Astrocyte (in vitro differentiated cells and primary cell): ENCODE measurements around the gene ODAPH. TPM values are rescaled to one million over a fixed set of nuclear protein-coding genes. Genes with fewer than 3 reads are reported as not detected.

ENCODE experiments used
- DNase-seq: peaks from one replicate; pipeline ENCODE4 v3.0.0-alpha.2; 2010; ENCODE audit warnings: low read depth
- FAIRE-seq: peaks from 2 replicates; lab custom pipeline; 2011; peaks lifted over from hg19 to GRCh38; lab: Jason Lieb, UNC
- H2AFZ ChIP-seq: 2 replicates; pipeline ENCODE4 v1.6.0; 2012; ENCODE audit warnings: low read depth, low read length, inconsistent platforms
- H3K27ac ChIP-seq: 2 replicates; pipeline ENCODE4 v1.5.1; 2011; ENCODE audit warnings: low read depth, low read length, inconsistent platforms
- H3K27me3 ChIP-seq: 2 replicates; pipeline ENCODE4 v1.6.0; 2011; ENCODE audit warnings: low read length, inconsistent platforms; ENCODE audit not compliant: insufficient read depth
- H3K36me3 ChIP-seq: 2 replicates; pipeline ENCODE4 v1.5.1; 2011; ENCODE audit warnings: low read length, inconsistent platforms; ENCODE audit not compliant: insufficient read depth
- H3K4me1 ChIP-seq: 2 replicates; pipeline ENCODE4 v1.5.1; 2011; ENCODE audit warnings: low read length, inconsistent platforms; ENCODE audit not compliant: insufficient read depth
- H3K4me2 ChIP-seq: 2 replicates; pipeline ENCODE4 v1.6.0; 2012; ENCODE audit warnings: low read length, inconsistent platforms
- H3K4me3 ChIP-seq: 2 replicates; pipeline ENCODE4 v1.5.1; 2011; ENCODE audit warnings: low read depth, mild to moderate bottlenecking, low read length, inconsistent platforms; ENCODE audit not compliant: insufficient read depth
- H3K79me2 ChIP-seq: 2 replicates; pipeline ENCODE4 v1.6.0; 2012; ENCODE audit warnings: mild to moderate bottlenecking, low read length, inconsistent platforms; ENCODE audit not compliant: insufficient read depth
- H3K9ac ChIP-seq: 2 replicates; pipeline ENCODE4 v1.6.0; 2012; ENCODE audit warnings: mild to moderate bottlenecking, low read length, inconsistent platforms
- H3K9me3 ChIP-seq: 2 replicates; pipeline ENCODE4 v1.5.1; 2012; ENCODE audit warnings: low read depth, mild to moderate bottlenecking, low read length, inconsistent platforms; ENCODE audit not compliant: insufficient read depth
- H4K20me1 ChIP-seq: 2 replicates; pipeline ENCODE4 v1.6.0; 2012; ENCODE audit warnings: low read length, inconsistent platforms; ENCODE audit not compliant: insufficient read depth
- H3K27ac Mint-ChIP-seq: one replicate; pipeline ENCODE4 v1.8.0; 2021; ENCODE audit warnings: mild to moderate bottlenecking, mixed read lengths; ENCODE audit not compliant: unreplicated experiment
- H3K27me3 Mint-ChIP-seq: one replicate; pipeline ENCODE4 v1.8.0; 2021; ENCODE audit warnings: low read depth, mixed read lengths; ENCODE audit not compliant: unreplicated experiment
- H3K36me3 Mint-ChIP-seq: one replicate; pipeline ENCODE4 v1.8.0; 2021; ENCODE audit warnings: low read depth, mixed read lengths; ENCODE audit not compliant: unreplicated experiment
- H3K4me1 Mint-ChIP-seq: one replicate; pipeline ENCODE4 v1.8.0; 2021; ENCODE audit warnings: low read depth, mixed read lengths; ENCODE audit not compliant: unreplicated experiment
- H3K4me3 Mint-ChIP-seq: one replicate; pipeline ENCODE4 v1.8.0; 2021; ENCODE audit warnings: mild to moderate bottlenecking, moderate library complexity, mixed read lengths; ENCODE audit not compliant: unreplicated experiment
- H3K9me3 Mint-ChIP-seq: one replicate; pipeline ENCODE4 v1.8.0; 2021; ENCODE audit warnings: mild to moderate bottlenecking, mixed read lengths; ENCODE audit not compliant: unreplicated experiment
- CTCF ChIP-seq: IDR thresholded peaks from 2 replicates; pipeline ENCODE4 v1.5.1; 2011; ENCODE audit warnings: low read depth, mild to moderate bottlenecking, inconsistent platforms, low read length, moderate library complexity; ENCODE audit not compliant: insufficient read depth
- EZH2 ChIP-seq: IDR thresholded peaks from 2 replicates; pipeline ENCODE4 v1.6.1; 2012; ENCODE audit warnings: mild to moderate bottlenecking, low read length, inconsistent platforms; ENCODE audit not compliant: insufficient read depth
- total RNA-seq: library from RNA; stranded (reverse); gene quantifications from 2 replicates; pipeline ENCODE4 v1.2.1, GENCODE V29; 2021

ODAPH gene
- total RNA-seq, 1 donor from 2014 or later, result 55.3 TPM

GRCh38 chr4:75544870-75545269 is 11.0 kb upstream of the ODAPH start:
- FAIRE-seq (no peak), DNase-seq (no peak)
- H3K9ac ChIP-seq, result no peak overlapping the region
- no peaks in the 10 kb centered on the region for H3K9me3 ChIP-seq
- Mint-ChIP-seq H3K27me3 (no peaks in the 10 kb centered on the region), H3K4me1 (peaks cover 39% of the 10 kb centered on the region), H3K9me3 (peaks cover 2% of the 10 kb centered on the region), H3K4me3 (no peak overlapping the region), H3K27ac (no peak overlapping the region), H3K36me3 (no peaks in the 10 kb centered on the region)
- H3K4me2 ChIP-seq, result no peak overlapping the region
- H3K4me1 ChIP-seq, result peaks cover 25% of the 10 kb centered on the region
- no peak overlapping the region for H2AFZ ChIP-seq
- TF ChIP-seq CTCF (no peak), EZH2 (no peak)
- H3K4me3 ChIP-seq, result no peak overlapping the region
- no peak overlapping the region for H3K27ac ChIP-seq
- H3K27me3 ChIP-seq, result no peaks in the 10 kb centered on the region
- no peaks in the 10 kb centered on the region for H3K36me3 ChIP-seq
- no peaks in the 10 kb centered on the region for H3K79me2 ChIP-seq
- H4K20me1 ChIP-seq, result no peaks in the 10 kb centered on the region

- H3K27ac ChIP-seq, result no peak overlapping the region
- H3K27me3 ChIP-seq, result no peaks in the 10 kb centered on the region
- Mint-ChIP-seq H3K36me3 (no peaks in the 10 kb centered on the region), H3K27me3 (no peaks in the 10 kb centered on the region), H3K27ac (peak overlapping the region; percentile 75), H3K4me1 (peaks cover 38% of the 10 kb centered on the region), H3K4me3 (no peak overlapping the region), H3K9me3 (peaks cover 2% of the 10 kb centered on the region)
- H3K4me1 ChIP-seq, result peaks cover 25% of the 10 kb centered on the region
- H3K4me2 ChIP-seq, result peak overlapping the region; percentile 24
- no peaks in the 10 kb centered on the region for H3K9me3 ChIP-seq
- TF ChIP-seq EZH2, result no peak
- TF ChIP-seq CTCF, result no peak
- peak; percentile 17 for FAIRE-seq
- no peaks in the 10 kb centered on the region for H3K79me2 ChIP-seq
- H2AFZ ChIP-seq, result no peak overlapping the region
- H3K9ac ChIP-seq, result no peak overlapping the region
- no peaks in the 10 kb centered on the region for H3K36me3 ChIP-seq
- H3K4me3 ChIP-seq, result no peak overlapping the region
- peak; percentile 83 for DNase-seq
- H4K20me1 ChIP-seq, result no peaks in the 10 kb centered on the region
These were observed 10.3 kb upstream of the ODAPH start for GRCh38 chr4:75545526-75545925.

- Mint-ChIP-seq H3K9me3 (peaks cover 2% of the 10 kb centered on the region), H3K4me1 (peaks cover 28% of the 10 kb centered on the region), H3K4me3 (no peak overlapping the region), H3K27me3 (no peaks in the 10 kb centered on the region), H3K36me3 (no peaks in the 10 kb centered on the region), H3K27ac (peak overlapping the region; percentile 31)
- TF ChIP-seq EZH2 (no peak), CTCF (no peak)
- Histone ChIP-seq H3K27me3 (no peaks in the 10 kb centered on the region), H3K27ac (no peak overlapping the region), H3K9me3 (no peaks in the 10 kb centered on the region), H2AFZ (no peak overlapping the region), H3K9ac (no peak overlapping the region), H3K4me3 (no peak overlapping the region), H4K20me1 (no peaks in the 10 kb centered on the region), H3K4me2 (no peak overlapping the region), H3K79me2 (no peaks in the 10 kb centered on the region), H3K4me1 (peaks cover 16% of the 10 kb centered on the region), H3K36me3 (no peaks in the 10 kb centered on the region)
- FAIRE-seq (no peak), DNase-seq (peak; percentile 13)
These were observed 8.0 kb upstream of the ODAPH start for GRCh38 chr4:75547647-75548387.
